ENCODE results near the gene LDHAL6A. TPM values are rescaled to one million over a fixed set of nuclear protein-coding genes. Genes with fewer than 3 reads are reported as not detected.

LDHAL6A gene
- total RNA-seq = 0.94 TPM

DNA sequence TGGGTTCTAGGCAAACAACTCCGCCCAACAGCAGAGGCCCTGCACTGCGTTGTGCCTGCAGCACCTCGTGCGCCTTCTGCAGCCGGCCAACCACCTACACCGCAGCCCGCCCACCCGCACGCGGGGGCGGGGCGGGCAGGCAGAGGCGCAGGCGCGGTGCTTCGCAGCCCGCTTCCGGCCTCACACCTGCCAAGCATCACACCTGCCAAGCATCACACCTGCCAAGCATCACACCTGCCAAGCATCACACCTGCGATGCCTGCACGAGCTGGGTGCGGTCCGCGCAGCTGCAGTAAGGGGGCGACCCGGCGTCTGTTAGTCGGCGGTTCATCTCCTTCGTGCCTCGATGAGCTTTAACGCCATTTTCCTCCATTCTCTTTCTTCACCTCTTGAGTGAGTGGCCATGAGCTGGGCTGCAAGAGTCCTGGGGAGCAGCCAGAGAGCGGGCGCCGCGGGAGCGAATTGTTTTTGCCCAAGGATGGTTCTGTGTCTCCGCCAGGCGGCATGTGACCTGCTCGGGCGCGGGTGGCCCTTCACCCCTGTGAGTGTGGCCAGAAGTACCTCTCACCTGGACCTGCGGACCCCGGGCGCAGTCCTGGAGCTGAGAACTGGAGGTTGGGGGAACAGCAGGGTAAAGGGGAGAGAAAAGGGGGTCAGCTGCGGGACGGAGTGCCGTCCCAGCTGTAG, at the start of gene LDHAL6A:
Gene LDHAL6A (plus strand): TSS at position 171 of the 687 bp plus-strand sequence. CDS start 825 bp downstream, outside the sequence.

DNA sequence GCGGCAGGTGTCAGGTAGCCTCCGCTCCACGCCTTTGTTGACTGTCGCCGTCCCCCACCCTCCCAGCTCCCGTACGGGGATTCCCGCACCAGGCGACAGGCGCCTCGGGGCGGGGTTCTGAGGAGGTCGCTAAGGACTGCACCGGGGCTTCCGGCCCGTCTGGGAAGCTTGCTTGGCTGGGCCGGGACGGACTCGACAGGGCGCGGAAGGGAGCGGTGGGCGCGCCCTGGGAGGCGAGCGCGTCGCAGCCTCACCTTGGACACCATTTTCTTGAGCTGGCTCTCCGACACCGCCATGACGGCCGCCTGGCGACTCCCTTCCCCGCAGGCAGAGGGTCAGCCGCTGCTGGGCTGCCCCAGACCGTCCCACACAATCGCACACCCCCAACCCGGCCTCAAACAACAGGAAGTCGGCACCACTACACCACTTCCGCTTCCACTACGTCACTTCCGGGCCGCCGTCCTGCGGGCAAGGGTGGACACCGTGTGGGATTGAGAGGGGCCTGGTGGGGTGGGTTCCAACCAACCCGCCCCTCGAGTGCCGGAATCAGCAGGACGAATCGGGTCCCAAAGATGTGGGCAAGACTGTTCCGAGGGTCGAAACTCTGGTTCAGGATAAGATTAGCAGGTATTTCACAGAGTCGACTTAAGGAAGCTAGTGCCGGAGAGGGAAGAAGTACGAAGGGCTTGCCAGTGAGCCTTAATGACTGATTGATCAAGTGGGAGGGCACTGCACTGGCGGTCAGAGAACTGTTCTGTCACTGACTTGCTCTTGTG, 71.1 kb downstream of the LDHAL6A start, which contains the start of gene TSG101:
Gene TSG101 (minus strand): TSS at position 422 of the 776 bp plus-strand sequence. CDS start 126 bp downstream, at position 296.

Other genes with a start within 250 kb of the LDHAL6A start
- gene SAA4, start 219.1 kb upstream of the LDHAL6A start, total RNA-seq = not detected
- not detected for gene SAA2, start 207.2 kb upstream of the LDHAL6A start, total RNA-seq
- not detected for gene SAA1, start 189.6 kb upstream of the LDHAL6A start, total RNA-seq
- 86.7 TPM for gene HPS5, start 133.7 kb upstream of the LDHAL6A start, total RNA-seq
- gene GTF2H1, start 133.3 kb upstream of the LDHAL6A start, total RNA-seq = 138 TPM
- gene LDHA, start 61.3 kb upstream of the LDHAL6A start, total RNA-seq = 99.2 TPM
- not detected for gene LDHC, start 43.5 kb upstream of the LDHAL6A start, total RNA-seq
- 67.3 TPM for gene TSG101, start 71.1 kb downstream of the LDHAL6A start, total RNA-seq
- gene UEVLD, start 132.9 kb downstream of the LDHAL6A start, total RNA-seq = 16.9 TPM
- gene MISFA, start 143.9 kb downstream of the LDHAL6A start, total RNA-seq = 1.3 TPM
- 10.3 TPM for gene SPTY2D1, start 178.5 kb downstream of the LDHAL6A start, total RNA-seq
- gene TMEM86A, start 242.9 kb downstream of the LDHAL6A start, total RNA-seq = 7.5 TPM